ENCODE data around the gene STRIT1. TPM values are rescaled to one million over a fixed set of nuclear protein-coding genes. Genes with fewer than 3 reads are reported as not detected.

Gene STRIT1
- total and polyA plus RNA-seq, 2 experiments from 2014 or later, result 0.60 to 1.4 TPM

DNA sequence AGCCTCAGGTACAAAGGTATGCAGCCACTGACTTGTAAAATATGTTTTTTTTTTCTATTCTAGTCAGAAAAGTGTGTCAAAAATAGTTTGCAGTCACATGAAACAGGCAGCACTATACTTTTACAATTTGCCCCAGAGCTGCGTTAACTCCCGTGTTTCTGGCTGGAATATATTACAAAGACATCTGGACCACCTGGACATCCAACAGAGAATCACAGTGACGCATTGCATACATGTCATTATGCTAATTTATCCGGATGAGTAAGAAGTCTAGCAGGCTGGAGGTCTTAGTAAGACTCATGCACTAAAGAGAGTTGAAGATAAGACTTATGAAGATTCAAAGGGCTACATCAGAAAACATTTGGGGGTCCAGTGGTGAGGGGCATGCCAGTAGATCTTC is 39.2 kb upstream of the STRIT1 start:
- no peak overlapping the region for H2AFZ ChIP-seq

DNA sequence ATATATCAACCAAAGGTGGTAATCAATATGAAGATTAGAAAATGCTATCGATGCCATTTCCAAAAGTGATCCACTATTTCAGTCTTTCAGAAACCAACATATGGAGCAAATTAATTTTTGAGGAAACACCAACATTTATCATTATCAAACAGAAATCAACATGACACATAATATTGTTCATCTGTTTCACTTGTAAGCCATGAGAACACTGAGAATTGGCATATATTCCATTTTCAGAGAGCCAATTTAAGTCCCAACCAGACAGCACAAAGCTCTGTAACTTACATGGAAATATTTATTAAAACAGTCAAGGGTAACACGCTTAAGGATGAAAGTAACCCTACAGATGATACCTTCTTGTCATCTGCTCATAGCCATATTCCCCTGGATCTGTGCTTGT is 37.6 kb upstream of the STRIT1 start:
- H3K9me3 ChIP-seq (ENCODE audit: low read depth), result no peaks in the 10 kb centered on the region
- no peak overlapping the region for H3K4me2 ChIP-seq
- TF ChIP-seq, protein P1, sequence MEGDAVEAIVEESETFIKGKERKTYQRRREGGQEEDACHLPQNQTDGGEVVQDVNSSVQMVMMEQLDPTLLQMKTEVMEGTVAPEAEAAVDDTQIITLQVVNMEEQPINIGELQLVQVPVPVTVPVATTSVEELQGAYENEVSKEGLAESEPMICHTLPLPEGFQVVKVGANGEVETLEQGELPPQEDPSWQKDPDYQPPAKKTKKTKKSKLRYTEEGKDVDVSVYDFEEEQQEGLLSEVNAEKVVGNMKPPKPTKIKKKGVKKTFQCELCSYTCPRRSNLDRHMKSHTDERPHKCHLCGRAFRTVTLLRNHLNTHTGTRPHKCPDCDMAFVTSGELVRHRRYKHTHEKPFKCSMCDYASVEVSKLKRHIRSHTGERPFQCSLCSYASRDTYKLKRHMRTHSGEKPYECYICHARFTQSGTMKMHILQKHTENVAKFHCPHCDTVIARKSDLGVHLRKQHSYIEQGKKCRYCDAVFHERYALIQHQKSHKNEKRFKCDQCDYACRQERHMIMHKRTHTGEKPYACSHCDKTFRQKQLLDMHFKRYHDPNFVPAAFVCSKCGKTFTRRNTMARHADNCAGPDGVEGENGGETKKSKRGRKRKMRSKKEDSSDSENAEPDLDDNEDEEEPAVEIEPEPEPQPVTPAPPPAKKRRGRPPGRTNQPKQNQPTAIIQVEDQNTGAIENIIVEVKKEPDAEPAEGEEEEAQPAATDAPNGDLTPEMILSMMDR (IDR thresholded peaks at IDR 0.05; ENCODE audit: poor library complexity), result no peak
- no peak for TF ChIP-seq EZH2phosphoT487 (IDR thresholded peaks at IDR 0.05; ENCODE audit: low read depth, severe bottlenecking, unreplicated experiment)
- no peak for TF ChIP-seq EZH2 (IDR thresholded peaks at IDR 0.05; ENCODE audit: borderline replicate concordance)
- WGBS (ENCODE audit: low lambda C conversion rate, missing lambda C conversion rate), result 96% methylated on average over 2 of the region's 2 CpGs
- H3K9me2 ChIP-seq (replicated peaks; ENCODE audit: insufficient read depth), result no peaks in the 10 kb centered on the region
- no peaks in the 10 kb centered on the region for H3K27me3 ChIP-seq
- no peak overlapping the region for H3K27ac ChIP-seq
- H3K4me1 ChIP-seq (ENCODE audit: insufficient read depth), result no peaks in the 10 kb centered on the region
- H3K4me3 ChIP-seq, result no peak overlapping the region
- no peaks in the 10 kb centered on the region for H3K79me2 ChIP-seq
- H3K36me3 ChIP-seq (replicated peaks; ENCODE audit: insufficient read depth, low read depth), result no peaks in the 10 kb centered on the region
- no peaks in the 10 kb centered on the region for H4K20me1 ChIP-seq (ENCODE audit: insufficient read depth, poor library complexity, severe bottlenecking)
- no peak overlapping the region for H2AFZ ChIP-seq
- no peak for DNase-seq (ENCODE audit: low spot score)

More for the DNA sequence above, 39.2 kb upstream of the STRIT1 start:
- Histone ChIP-seq H3K4me3 (no peak overlapping the region), H3K36me3 (replicated peaks; ENCODE audit: insufficient read depth, low read depth) (no peaks in the 10 kb centered on the region), H3K79me2 (no peaks in the 10 kb centered on the region), H3K9me2 (replicated peaks; ENCODE audit: insufficient read depth) (no peaks in the 10 kb centered on the region), H3K27me3 (no peaks in the 10 kb centered on the region), H3K4me1 (ENCODE audit: insufficient read depth) (peaks cover under 1% of the 10 kb centered on the region), H3K27ac (no peak overlapping the region), H3K9me3 (ENCODE audit: low read depth) (no peaks in the 10 kb centered on the region), H3K4me2 (no peak overlapping the region), H4K20me1 (ENCODE audit: insufficient read depth, poor library complexity, severe bottlenecking) (no peaks in the 10 kb centered on the region)
- DNase-seq (ENCODE audit: low spot score), result no peak
- TF ChIP-seq EZH2 (IDR thresholded peaks at IDR 0.05; ENCODE audit: borderline replicate concordance) (no peak), EZH2phosphoT487 (IDR thresholded peaks at IDR 0.05; ENCODE audit: low read depth, severe bottlenecking, unreplicated experiment) (no peak)
- TF ChIP-seq, protein P1 (IDR thresholded peaks at IDR 0.05; ENCODE audit: poor library complexity), result no peak
- 75% methylated on average over 4 of the region's 4 CpGs for WGBS (ENCODE audit: low lambda C conversion rate, missing lambda C conversion rate)

DNA sequence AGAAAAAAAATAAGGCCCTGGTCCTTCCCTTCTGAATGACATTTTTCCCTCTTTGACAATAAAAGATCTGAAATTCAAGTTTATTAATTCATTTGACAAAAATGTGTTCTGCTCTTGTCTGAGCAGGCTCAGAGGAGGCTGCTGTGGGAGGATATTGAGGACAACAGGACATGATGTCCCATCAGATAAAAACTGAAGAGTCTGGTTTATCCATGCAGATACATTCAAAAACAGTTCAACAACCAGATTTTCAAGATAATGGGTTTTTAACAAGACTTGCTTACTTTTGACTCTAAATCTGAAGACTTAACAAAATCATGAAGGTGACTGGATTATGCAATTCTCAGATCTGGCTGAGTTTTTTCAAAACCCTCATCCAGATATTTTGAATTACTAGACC is 36.9 kb upstream of the STRIT1 start:
- no peak overlapping the region for H3K4me2 ChIP-seq
- no peak for DNase-seq (ENCODE audit: low spot score)
- no peaks in the 10 kb centered on the region for H3K79me2 ChIP-seq
- no peak overlapping the region for H3K27ac ChIP-seq
- no peaks in the 10 kb centered on the region for H3K9me2 ChIP-seq (replicated peaks; ENCODE audit: insufficient read depth)
- H3K36me3 ChIP-seq (replicated peaks; ENCODE audit: insufficient read depth, low read depth), result no peaks in the 10 kb centered on the region
- H2AFZ ChIP-seq, result no peak overlapping the region
- H4K20me1 ChIP-seq (ENCODE audit: insufficient read depth, poor library complexity, severe bottlenecking), result no peaks in the 10 kb centered on the region
- no peak overlapping the region for H3K4me3 ChIP-seq
- TF ChIP-seq EZH2 (IDR thresholded peaks at IDR 0.05; ENCODE audit: borderline replicate concordance) (no peak), EZH2phosphoT487 (IDR thresholded peaks at IDR 0.05; ENCODE audit: low read depth, severe bottlenecking, unreplicated experiment) (no peak)
- TF ChIP-seq, protein P1 (IDR thresholded peaks at IDR 0.05; ENCODE audit: poor library complexity), result no peak
- no peaks in the 10 kb centered on the region for H3K27me3 ChIP-seq
- H3K9me3 ChIP-seq (ENCODE audit: low read depth), result no peaks in the 10 kb centered on the region
- no peaks in the 10 kb centered on the region for H3K4me1 ChIP-seq (ENCODE audit: insufficient read depth)

DNA sequence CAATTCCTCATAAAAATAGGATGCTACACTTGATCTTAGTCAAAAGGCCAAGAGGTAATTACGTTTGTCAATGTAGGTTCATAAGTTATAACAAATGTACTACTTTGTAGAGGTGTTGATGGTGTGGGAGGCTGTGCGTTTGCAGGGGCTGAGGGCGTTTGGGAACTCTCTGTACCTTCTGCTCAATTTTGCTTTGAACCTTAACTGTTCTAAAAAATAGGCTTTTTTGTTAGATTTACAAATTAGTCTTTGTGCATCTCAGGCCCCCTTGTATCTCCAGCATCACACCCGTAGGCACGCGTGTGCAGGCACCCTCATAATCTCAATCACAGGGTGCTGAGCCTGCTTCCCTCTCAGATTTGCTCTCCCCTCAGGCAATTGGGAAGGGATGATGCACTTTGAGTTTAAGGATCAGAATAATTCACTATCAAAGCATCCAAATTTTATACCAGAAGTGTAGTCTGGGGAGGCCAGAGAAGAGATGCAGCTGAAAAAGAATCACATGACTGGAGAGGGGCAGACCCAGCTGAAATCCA is 36.1 kb upstream of the STRIT1 start:
- no peak overlapping the region for H3K4me2 ChIP-seq
- no peak for DNase-seq (ENCODE audit: low spot score)
- H3K27me3 ChIP-seq, result no peaks in the 10 kb centered on the region
- no peaks in the 10 kb centered on the region for H3K4me1 ChIP-seq (ENCODE audit: insufficient read depth)
- no peak overlapping the region for H3K27ac ChIP-seq
- no peaks in the 10 kb centered on the region for H3K9me2 ChIP-seq (replicated peaks; ENCODE audit: insufficient read depth)
- no peaks in the 10 kb centered on the region for H3K36me3 ChIP-seq (replicated peaks; ENCODE audit: insufficient read depth, low read depth)
- H3K9me3 ChIP-seq (ENCODE audit: low read depth), result no peaks in the 10 kb centered on the region
- H2AFZ ChIP-seq, result no peak overlapping the region
- no peak for TF ChIP-seq EZH2phosphoT487 (IDR thresholded peaks at IDR 0.05; ENCODE audit: low read depth, severe bottlenecking, unreplicated experiment)
- no peak for TF ChIP-seq EZH2 (IDR thresholded peaks at IDR 0.05; ENCODE audit: borderline replicate concordance)
- TF ChIP-seq, protein P1 (IDR thresholded peaks at IDR 0.05; ENCODE audit: poor library complexity), result no peak
- no peaks in the 10 kb centered on the region for H4K20me1 ChIP-seq (ENCODE audit: insufficient read depth, poor library complexity, severe bottlenecking)
- H3K79me2 ChIP-seq, result no peaks in the 10 kb centered on the region
- 95% methylated on average over 6 of the region's 6 CpGs for WGBS (ENCODE audit: low lambda C conversion rate, missing lambda C conversion rate)
- no peak overlapping the region for H3K4me3 ChIP-seq

Data from hepatocyte (in vitro differentiated cells).